Ovary (tissue), 3 donors: ENCODE results near the gene TRIM37.

Experiments used
- CTCF ChIP-seq, 3 donors: fragments of 450-650 bp in 2 of 3; fragments of 200-600 bp in 1 of 3; IDR thresholded peaks; one replicate each; pipeline versions ENCODE4 v1.5.1 to v1.8.0; 2016 to 2022; ENCODE audit warnings: antibody characterized with exemption in 3 of 3, mild to moderate bottlenecking in 1 of 3
- POLR2A ChIP-seq: fragments of 450-650 bp; IDR thresholded peaks from one replicate; pipeline ENCODE4 v1.6.1; 2017; ENCODE audit warnings: antibody characterized with exemption, mild to moderate bottlenecking, moderate library complexity
- donor health status: DM: no; HTN: no; CAD: no.

- TF ChIP-seq POLR2A = no peak
- TF ChIP-seq CTCF (IDR thresholded peaks at IDR 0.05) = no peak
These were observed 8.8 kb upstream of the TRIM37 start for GRCh38 chr17:59115474-59115873.
